Heart left ventricle (tissue), 13 donors: ENCODE measurements around the gene BICRA.

ENCODE experiments used
- POLR2A ChIP-seq, 2 donors: fragments of 450-650 bp; IDR thresholded peaks; one replicate each; pipeline ENCODE4 v1.6.1; 2017; ENCODE audit warnings: antibody characterized with exemption in 2 of 2, mild to moderate bottlenecking in 2 of 2, moderate library complexity in 2 of 2
- TF ChIP-seq, protein P1 (sequence below), 12 donors: fragments of 200-600 bp; sonication (generic) in 4 of 12; IDR thresholded peaks; one replicate each; pipeline versions ENCODE4 v1.5.0 to v1.8.0; 2018 to 2022; ENCODE audit warnings: antibody characterized with exemption in 12 of 12, mild to moderate bottlenecking in 5 of 12
- donor health status: ischemic (EF 13 %, LVEDD 7.1; RV severe dilation, severe dysfunction).
- donor health status: DM: no; HTN: yes; CAD: no.
- donor health status: DM: no; HTN: no; CAD: no.
- donor health status: ischemic (EF 25% LVEDD 6.9; RV normal size, moderate dysfunction).
- donor health status: ischemic (EF 25% LVEDD 5.7; RV mildly dilated, moderate dysfunction).
- donor health status: ischemic (EF 35%, LVEDD 5.7; RV mildly dilated, moderate dysfunction).
- donor health status: nonischemic (EF 11% LVEDD 7.7; RV severe dilation, severe dysfunction).
- donor health status: DM: yes; HTN: yes; CAD: no.
- donor health status: PGD.
- donor health status: ischemic (EF 29% LVEDD 5.4; RV normal size, mild dysfunction).
- donor health status: nonischemic (EF 23%, LVEDD 6.1; RV moderate dilation, normal function).

GRCh38 chr19:47601180-47601904, 7.6 kb upstream of the BICRA start:
- TF ChIP-seq, protein P1, sequence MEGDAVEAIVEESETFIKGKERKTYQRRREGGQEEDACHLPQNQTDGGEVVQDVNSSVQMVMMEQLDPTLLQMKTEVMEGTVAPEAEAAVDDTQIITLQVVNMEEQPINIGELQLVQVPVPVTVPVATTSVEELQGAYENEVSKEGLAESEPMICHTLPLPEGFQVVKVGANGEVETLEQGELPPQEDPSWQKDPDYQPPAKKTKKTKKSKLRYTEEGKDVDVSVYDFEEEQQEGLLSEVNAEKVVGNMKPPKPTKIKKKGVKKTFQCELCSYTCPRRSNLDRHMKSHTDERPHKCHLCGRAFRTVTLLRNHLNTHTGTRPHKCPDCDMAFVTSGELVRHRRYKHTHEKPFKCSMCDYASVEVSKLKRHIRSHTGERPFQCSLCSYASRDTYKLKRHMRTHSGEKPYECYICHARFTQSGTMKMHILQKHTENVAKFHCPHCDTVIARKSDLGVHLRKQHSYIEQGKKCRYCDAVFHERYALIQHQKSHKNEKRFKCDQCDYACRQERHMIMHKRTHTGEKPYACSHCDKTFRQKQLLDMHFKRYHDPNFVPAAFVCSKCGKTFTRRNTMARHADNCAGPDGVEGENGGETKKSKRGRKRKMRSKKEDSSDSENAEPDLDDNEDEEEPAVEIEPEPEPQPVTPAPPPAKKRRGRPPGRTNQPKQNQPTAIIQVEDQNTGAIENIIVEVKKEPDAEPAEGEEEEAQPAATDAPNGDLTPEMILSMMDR (IDR thresholded peaks at IDR 0.05), result no peak
- TF ChIP-seq POLR2A (IDR thresholded peaks at IDR 0.05), result no peak
